DND-41 (cell line): ENCODE results near the gene TMEM134.

Experiments used
- ATAC-seq: fragments of 200-7000 bp; cut with Tn5 transposase; 3 replicates; pipeline ENCODE4 v1.9.1; 2021; ENCODE audit warnings: low read depth; ENCODE audit not compliant: insufficient read depth
- DNase-seq: peaks from one replicate; pipeline ENCODE4 v3.0.0-alpha.2; 2020
- H2AFZ ChIP-seq: 2 replicates; pipeline ENCODE4 v1.6.0; 2012; ENCODE audit warnings: low read depth, low read length
- H3K27ac ChIP-seq: 2 replicates; pipeline ENCODE4 v1.5.1; 2012; ENCODE audit warnings: low read length, inconsistent platforms
- H3K27me3 ChIP-seq: fragments of 200-600 bp; sonication (generic); 2 replicates; pipeline ENCODE4 v1.6.0; 2012; ENCODE audit warnings: low read length, mild to moderate bottlenecking, inconsistent platforms; ENCODE audit not compliant: insufficient read depth, poor library complexity
- H3K36me3 ChIP-seq: 2 replicates; pipeline ENCODE4 v1.5.1; 2012; ENCODE audit warnings: low read length, inconsistent platforms; ENCODE audit not compliant: insufficient read depth
- H3K4me1 ChIP-seq: 2 replicates; pipeline ENCODE4 v1.5.1; 2012; ENCODE audit warnings: mild to moderate bottlenecking, low read length; ENCODE audit not compliant: insufficient read depth
- H3K4me2 ChIP-seq: 2 replicates; pipeline ENCODE4 v1.6.0; 2012; ENCODE audit warnings: mild to moderate bottlenecking, moderate library complexity, low read length, inconsistent platforms; ENCODE audit not compliant: insufficient read depth
- H3K4me3 ChIP-seq, 2 experiments: fragments of 200-600 bp in 1 of 2; shearing (Covaris generic) in 1 of 2; 2 replicates each; pipeline ENCODE4 v1.5.1; 2012 to 2016; ENCODE audit warnings: inconsistent platforms in 2 of 2, low read length in 2 of 2, mild to moderate bottlenecking in 2 of 2, low read depth in 1 of 2, moderate library complexity in 1 of 2
- H3K79me2 ChIP-seq: 2 replicates; pipeline ENCODE4 v1.6.0; 2012; ENCODE audit warnings: low read length, inconsistent platforms; ENCODE audit not compliant: insufficient read depth
- H3K9ac ChIP-seq: 2 replicates; pipeline ENCODE4 v1.6.0; 2012; ENCODE audit warnings: low read depth, mild to moderate bottlenecking, inconsistent platforms, low read length, moderate library complexity
- H3K9me3 ChIP-seq: 2 replicates; pipeline ENCODE4 v1.5.1; 2012; ENCODE audit warnings: low read length, moderate library complexity, mild to moderate bottlenecking, inconsistent platforms; ENCODE audit not compliant: insufficient read depth, severe bottlenecking
- H4K20me1 ChIP-seq: 2 replicates; pipeline ENCODE4 v1.6.0; 2012; ENCODE audit warnings: low read length; ENCODE audit not compliant: insufficient read depth
- EZH2 ChIP-seq: IDR thresholded peaks from 3 replicates; pipeline ENCODE4 v1.6.1; 2012; ENCODE audit warnings: borderline replicate concordance, low read depth, mild to moderate bottlenecking, moderate library complexity, low read length, inconsistent platforms; ENCODE audit not compliant: severe bottlenecking
- TF ChIP-seq, protein P1 (sequence below): IDR thresholded peaks from 2 replicates; pipeline ENCODE4 v1.5.1; 2012; ENCODE audit warnings: borderline replicate concordance, low read length, moderate library complexity, mild to moderate bottlenecking; ENCODE audit not compliant: poor library complexity, severe bottlenecking; ENCODE audit errors: extremely low read depth

The TMEM134 gene

GRCh38 chr11:67434395-67434881 is 34.6 kb downstream of the TMEM134 start:
- Histone ChIP-seq H3K36me3 (peaks cover 87% of the 10 kb centered on the region), H3K4me1 (peaks cover 85% of the 10 kb centered on the region), H3K4me2 (peak overlapping the region; percentile 99), H3K79me2 (peaks cover 95% of the 10 kb centered on the region), H4K20me1 (peaks cover 61% of the 10 kb centered on the region), H3K4me3 (0 out of 4 replicates have a peak overlapping the region, but pooled peaks of 1 of the 2 experiments have one; percentile 4), H3K9me3 (no peaks in the 10 kb centered on the region), H3K27ac (peak overlapping the region; percentile 41; the same call in 1 of the 2 replicates), H3K9ac (no peak overlapping the region; the same call in 1 of the 2 replicates), H3K27me3 (no peaks in the 10 kb centered on the region), H2AFZ (no peak overlapping the region)
- no peak for DNase-seq
- no peak for TF ChIP-seq EZH2
- TF ChIP-seq, protein P1, sequence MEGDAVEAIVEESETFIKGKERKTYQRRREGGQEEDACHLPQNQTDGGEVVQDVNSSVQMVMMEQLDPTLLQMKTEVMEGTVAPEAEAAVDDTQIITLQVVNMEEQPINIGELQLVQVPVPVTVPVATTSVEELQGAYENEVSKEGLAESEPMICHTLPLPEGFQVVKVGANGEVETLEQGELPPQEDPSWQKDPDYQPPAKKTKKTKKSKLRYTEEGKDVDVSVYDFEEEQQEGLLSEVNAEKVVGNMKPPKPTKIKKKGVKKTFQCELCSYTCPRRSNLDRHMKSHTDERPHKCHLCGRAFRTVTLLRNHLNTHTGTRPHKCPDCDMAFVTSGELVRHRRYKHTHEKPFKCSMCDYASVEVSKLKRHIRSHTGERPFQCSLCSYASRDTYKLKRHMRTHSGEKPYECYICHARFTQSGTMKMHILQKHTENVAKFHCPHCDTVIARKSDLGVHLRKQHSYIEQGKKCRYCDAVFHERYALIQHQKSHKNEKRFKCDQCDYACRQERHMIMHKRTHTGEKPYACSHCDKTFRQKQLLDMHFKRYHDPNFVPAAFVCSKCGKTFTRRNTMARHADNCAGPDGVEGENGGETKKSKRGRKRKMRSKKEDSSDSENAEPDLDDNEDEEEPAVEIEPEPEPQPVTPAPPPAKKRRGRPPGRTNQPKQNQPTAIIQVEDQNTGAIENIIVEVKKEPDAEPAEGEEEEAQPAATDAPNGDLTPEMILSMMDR = no peak
- ATAC-seq = no peak

GRCh38 chr11:67433536-67434394 is 35.3 kb downstream of the TMEM134 start:
- Histone ChIP-seq H3K36me3 (peaks cover 83% of the 10 kb centered on the region), H3K9me3 (no peaks in the 10 kb centered on the region), H3K4me3 (no peak overlapping the region), H2AFZ (no peak overlapping the region), H3K4me2 (peak overlapping the region; percentile 99), H3K9ac (no peak overlapping the region; the same call in 1 of the 2 replicates), H3K27me3 (no peaks in the 10 kb centered on the region), H4K20me1 (peaks cover 61% of the 10 kb centered on the region), H3K4me1 (peaks cover 85% of the 10 kb centered on the region), H3K27ac (peak overlapping the region; percentile 41; the same call in 1 of the 2 replicates), H3K79me2 (peaks cover 95% of the 10 kb centered on the region)
- DNase-seq (no peak), ATAC-seq (no peak)
- TF ChIP-seq, protein P1 = no peak
- TF ChIP-seq EZH2 = no peak

DNA sequence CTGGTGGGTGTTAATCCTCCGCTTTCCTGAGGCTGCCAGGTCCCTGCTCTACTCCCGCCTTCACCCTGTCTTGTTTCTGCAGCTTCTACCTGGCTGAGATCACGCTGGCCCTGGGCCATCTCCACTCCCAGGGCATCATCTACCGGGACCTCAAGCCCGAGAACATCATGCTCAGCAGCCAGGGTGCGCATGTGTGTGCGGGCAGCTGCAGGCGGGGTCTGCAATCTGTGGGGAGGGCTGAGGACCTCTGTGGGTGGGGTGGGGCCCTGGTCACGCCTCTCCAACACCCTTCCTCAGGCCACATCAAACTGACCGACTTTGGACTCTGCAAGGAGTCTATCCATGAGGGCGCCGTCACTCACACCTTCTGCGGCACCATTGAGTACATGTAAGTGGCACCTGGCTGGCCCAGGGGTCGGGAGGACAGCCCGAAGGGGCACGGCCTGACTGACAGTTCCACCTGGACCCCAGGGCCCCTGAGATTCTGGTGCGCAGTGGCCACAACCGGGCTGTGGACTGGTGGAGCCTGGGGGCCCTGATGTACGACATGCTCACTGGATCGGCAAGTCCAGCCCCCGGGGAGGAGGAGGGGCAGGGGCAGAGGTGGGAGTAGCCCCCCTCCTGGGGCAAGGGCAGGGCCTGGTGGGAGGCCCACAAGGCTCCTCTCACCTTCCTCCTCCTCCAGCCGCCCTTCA is 36.2 kb downstream of the TMEM134 start:
- H3K36me3 ChIP-seq = peaks cover 77% of the 10 kb centered on the region
- no peak for TF ChIP-seq EZH2
- TF ChIP-seq, protein P1 = no peak
- no peak for ATAC-seq
- H3K79me2 ChIP-seq = peaks cover 90% of the 10 kb centered on the region
- H3K9ac ChIP-seq = no peak overlapping the region
- peaks cover 78% of the 10 kb centered on the region for H3K4me1 ChIP-seq
- no peak overlapping the region for H3K4me2 ChIP-seq
- no peaks in the 10 kb centered on the region for H3K27me3 ChIP-seq
- peak overlapping the region; percentile 41 for H3K27ac ChIP-seq
- DNase-seq = no peak
- no peak overlapping the region for H3K4me3 ChIP-seq
- H2AFZ ChIP-seq = no peak overlapping the region
- no peaks in the 10 kb centered on the region for H3K9me3 ChIP-seq
- peaks cover 61% of the 10 kb centered on the region for H4K20me1 ChIP-seq
